ENCODE results near the gene POLR1E.

Gene POLR1E

DNA sequence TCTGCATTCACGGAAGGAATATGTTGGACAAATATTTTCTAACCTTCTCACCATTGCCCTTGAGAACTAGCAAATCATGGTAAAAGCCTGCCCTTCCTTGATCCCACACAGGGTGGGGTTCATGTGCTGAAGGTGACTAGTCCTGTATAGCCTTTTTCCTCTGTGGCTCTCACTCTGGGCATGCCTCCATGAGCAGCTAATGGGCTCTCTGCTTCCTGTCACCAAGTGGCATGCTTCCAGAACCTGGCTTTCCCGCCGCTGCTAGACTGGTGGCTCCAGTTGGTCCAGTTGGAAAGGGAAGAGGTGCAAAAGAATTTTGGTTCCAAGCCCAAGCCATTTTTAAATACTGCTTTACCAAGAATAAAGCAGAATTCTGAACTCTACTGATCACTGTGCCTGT is 54.9 kb downstream of the POLR1E start:
- DNase-seq (ENCODE audit: low spot score) = no peak

GRCh38 chr9:37541465-37541864 is 55.7 kb downstream of the POLR1E start:
- DNase-seq (ENCODE audit: low spot score) = no peak

GRCh38 chr9:37542488-37542887 is 56.7 kb downstream of the POLR1E start:
- DNase-seq (ENCODE audit: low spot score) = no peak

DNA sequence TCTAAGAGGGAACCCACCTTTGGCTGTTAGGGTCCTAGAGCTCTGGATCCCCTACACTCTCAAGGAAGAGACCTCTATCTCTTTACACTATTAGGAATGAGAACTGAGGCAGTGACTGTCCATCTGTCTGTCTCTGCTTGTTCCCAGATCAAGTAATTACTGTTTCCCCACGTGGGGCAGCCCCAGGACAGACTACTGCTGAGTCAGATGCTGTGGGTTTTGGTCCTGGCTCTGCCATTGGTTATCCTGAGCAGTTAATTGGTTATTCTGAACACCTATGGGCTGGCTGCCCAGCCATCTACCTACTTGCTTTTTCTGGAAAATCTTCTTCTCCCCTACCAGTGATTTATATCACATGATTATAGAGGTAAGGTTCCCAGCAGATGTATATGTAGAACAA is 57.1 kb downstream of the POLR1E start:
- DNase-seq (ENCODE audit: low spot score) = no peak

DNA sequence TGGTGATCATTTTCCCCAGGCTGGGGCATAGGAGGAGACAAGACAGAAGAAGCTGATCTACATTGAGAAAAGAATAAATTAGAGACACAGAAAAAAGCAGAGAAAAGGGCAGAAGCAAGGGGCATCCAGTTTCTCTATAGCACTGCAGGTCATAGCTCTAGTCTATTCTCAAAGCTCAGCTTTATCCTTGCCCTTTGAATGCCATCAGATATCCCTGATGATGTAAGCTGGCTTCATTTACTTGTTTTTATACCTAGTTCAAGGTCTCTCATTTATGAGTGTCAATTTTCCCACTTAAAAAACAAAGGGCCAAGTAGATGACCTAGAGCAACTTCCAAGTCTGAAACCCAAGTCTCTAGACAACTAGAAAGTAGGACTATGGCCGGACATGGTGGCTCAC is 57.7 kb downstream of the POLR1E start:
- DNase-seq (ENCODE audit: low spot score) = no peak

DNA sequence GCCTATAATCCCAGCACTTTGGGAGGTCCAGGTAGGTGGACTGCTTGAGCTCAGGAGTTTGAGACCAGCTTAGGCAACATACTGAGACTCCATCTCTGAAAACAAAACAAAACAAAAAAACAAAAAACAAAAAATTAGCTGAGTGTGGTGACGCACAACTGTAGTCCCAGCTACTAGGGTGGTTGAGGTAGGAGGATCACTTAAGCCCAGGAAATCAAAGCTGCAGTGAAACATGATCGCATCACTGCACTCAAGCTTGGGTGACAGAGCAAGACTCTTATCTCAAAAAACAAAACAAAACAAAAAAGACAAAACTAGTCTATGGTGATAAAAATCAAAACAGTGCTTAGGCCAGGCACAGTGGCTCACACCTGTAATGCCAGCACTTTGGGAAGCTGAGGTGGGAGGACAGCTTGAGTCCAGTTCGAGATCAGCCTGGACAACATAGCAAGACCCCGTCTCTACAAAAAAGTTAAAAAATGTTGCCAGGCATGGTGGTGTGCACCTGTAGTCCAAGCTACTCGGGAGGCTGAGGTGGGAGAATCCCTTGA is 61.7 kb downstream of the POLR1E start:
- DNase-seq (ENCODE audit: low spot score) = no peak

- DNase-seq (ENCODE audit: low spot score) = no peak
Observed at GRCh38 chr9:37549527-37549926, 63.8 kb downstream of the POLR1E start.

GRCh38 chr9:37550781-37551180 is 65.0 kb downstream of the POLR1E start:
- DNase-seq (ENCODE audit: low spot score) = no peak

DNA sequence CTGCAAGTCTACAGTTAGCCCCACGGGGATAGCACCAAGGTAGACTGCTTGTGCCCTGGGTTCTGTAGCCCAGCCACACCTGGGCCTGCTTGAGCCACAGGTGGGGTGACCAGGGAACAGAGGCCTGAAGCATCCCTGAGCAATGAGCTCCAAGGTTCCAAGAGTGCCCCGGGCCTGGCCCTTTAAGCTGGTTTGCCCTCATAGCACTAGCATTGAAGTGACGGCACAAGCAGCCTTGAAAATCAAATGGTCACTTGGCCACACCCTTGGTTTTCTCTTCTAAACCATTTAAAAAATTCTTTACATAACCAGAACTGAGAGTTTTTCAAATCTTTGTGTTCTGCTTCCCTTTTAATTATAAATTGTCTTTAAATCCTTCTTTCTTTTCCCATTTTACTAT is 65.7 kb downstream of the POLR1E start:
- DNase-seq (ENCODE audit: low spot score) = no peak

- DNase-seq (ENCODE audit: low spot score) = no peak
Observed at GRCh38 chr9:37551888-37552287, 66.1 kb downstream of the POLR1E start.
